Activated T-helper 2 cell treated with anti-CD3 and anti-CD28 coated beads, Interferon-gamma antibody, Interleukin-2, Interleukin-4, amounts not matched to agents 10 μg/mL and 5 μg/mL and 100 μg/mL, durations not matched to agents 14 hours and 24 hours and 36 hours (primary cell): Measurements from ENCODE around the gene NSRP1. TPM values are rescaled to one million over a fixed set of nuclear protein-coding genes. Genes with fewer than 3 reads are reported as not detected.
"Not testable (repeated sequence)": the region's sequence is repeated elsewhere in the genome, so short reads cannot be mapped to it uniquely, and the experiment has no call there.

Experiments used
- DNase-seq: peaks from one replicate; pipeline ENCODE4 v3.0.0; 2021; ENCODE audit warnings: low spot score
- H3K27ac Mint-ChIP-seq: one replicate; pipeline ENCODE4 v1.8.0; 2021; ENCODE audit warnings: mixed read lengths
- H3K27me3 Mint-ChIP-seq: one replicate; pipeline ENCODE4 v1.8.0; 2021; ENCODE audit warnings: low read depth, mixed read lengths
- H3K36me3 Mint-ChIP-seq: one replicate; pipeline ENCODE4 v1.8.0; 2021; ENCODE audit warnings: low read depth, mixed read lengths
- H3K4me1 Mint-ChIP-seq: one replicate; pipeline ENCODE4 v1.8.0; 2021; ENCODE audit warnings: low read depth, mixed read lengths
- H3K4me3 Mint-ChIP-seq: one replicate; pipeline ENCODE4 v1.8.0; 2021; ENCODE audit warnings: low read depth, mild to moderate bottlenecking, moderate library complexity, mixed read lengths
- H3K9me3 Mint-ChIP-seq: one replicate; pipeline ENCODE4 v1.8.0; 2021; ENCODE audit warnings: mixed read lengths
- intact Hi-C: fragments of 100-400 bp; cut with micrococcal nuclease; formaldehyde crosslinking; loops from one replicate; pipeline ENCODE4 v1.15.1; 2023
- total RNA-seq: library from RNA; stranded (reverse); gene quantifications from 2 replicates; pipeline ENCODE4 v1.2.3, GENCODE V29; 2022

Gene NSRP1
- total RNA-seq, 1 donor from 2014 or later, result 27.4 TPM

GRCh38 chr17:30219833-30220232 is 103.2 kb downstream of the NSRP1 start:
- no peaks in the 10 kb centered on the region for H3K9me3 Mint-ChIP-seq
- H3K27me3 Mint-ChIP-seq, result peaks cover 2% of the 10 kb centered on the region
- no peak overlapping the region for H3K4me3 Mint-ChIP-seq
- no peak overlapping the region for H3K27ac Mint-ChIP-seq
- no peaks in the 10 kb centered on the region for H3K4me1 Mint-ChIP-seq
- H3K36me3 Mint-ChIP-seq, result no peaks in the 10 kb centered on the region
- no peak for DNase-seq
- intact Hi-C loops, result no loop called here

DNA sequence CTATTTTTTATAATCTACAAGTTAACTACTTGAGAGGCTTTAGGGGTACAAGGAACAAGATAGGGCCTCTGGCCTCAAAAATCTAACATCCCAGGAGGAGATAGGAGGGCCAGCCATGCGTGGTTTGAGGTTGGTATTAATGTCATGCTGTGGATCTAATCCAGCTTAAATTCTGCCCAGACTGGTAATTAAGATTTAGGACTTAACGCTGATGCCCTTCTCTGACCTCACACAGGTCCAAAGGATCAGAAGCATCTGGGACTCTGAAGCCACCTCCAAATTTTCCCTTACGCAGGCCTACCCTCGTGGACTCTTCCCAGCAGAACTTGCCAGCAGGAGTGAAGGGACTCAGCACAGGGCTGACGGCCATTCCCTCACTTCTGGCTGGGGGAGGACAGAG is 103.8 kb downstream of the NSRP1 start:
- DNase-seq, result no peak
- Mint-ChIP-seq H3K36me3 (no peaks in the 10 kb centered on the region), H3K9me3 (no peaks in the 10 kb centered on the region), H3K4me3 (no peak overlapping the region), H3K4me1 (no peaks in the 10 kb centered on the region), H3K27me3 (peaks cover 2% of the 10 kb centered on the region), H3K27ac (no peak overlapping the region)
- intact Hi-C loops, result no loop called here

GRCh38 chr17:30221346-30221745 is 104.7 kb downstream of the NSRP1 start:
- no peaks in the 10 kb centered on the region for H3K9me3 Mint-ChIP-seq
- no peaks in the 10 kb centered on the region for H3K4me1 Mint-ChIP-seq
- H3K27me3 Mint-ChIP-seq, result peaks cover 7% of the 10 kb centered on the region
- no peaks in the 10 kb centered on the region for H3K36me3 Mint-ChIP-seq
- intact Hi-C loops, result no loop called here
- no peak overlapping the region for H3K4me3 Mint-ChIP-seq
- no peak overlapping the region for H3K27ac Mint-ChIP-seq
- DNase-seq, result no peak

DNA sequence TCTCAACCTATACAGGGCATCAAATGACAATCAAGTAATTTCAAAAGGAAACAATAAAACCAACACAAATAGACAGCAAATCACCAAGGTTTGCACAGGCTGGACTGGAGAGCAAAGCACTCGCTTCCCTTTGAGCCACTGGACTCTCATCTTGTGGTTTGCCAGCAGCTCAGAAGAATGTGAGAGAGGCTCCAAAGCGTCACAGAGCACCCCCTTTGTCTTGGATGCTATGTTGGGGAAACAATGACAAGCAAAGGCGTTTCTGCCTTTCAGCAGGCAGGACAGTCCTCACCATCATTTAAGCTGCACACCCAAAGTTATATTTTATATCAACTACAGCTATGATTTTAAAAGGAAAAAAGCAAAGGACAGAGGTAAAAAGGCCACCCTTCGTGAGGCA is 105.6 kb downstream of the NSRP1 start:
- no peak overlapping the region for H3K4me3 Mint-ChIP-seq
- intact Hi-C loops, result no loop called here
- H3K36me3 Mint-ChIP-seq, result no peaks in the 10 kb centered on the region
- H3K9me3 Mint-ChIP-seq, result no peaks in the 10 kb centered on the region
- no peaks in the 10 kb centered on the region for H3K4me1 Mint-ChIP-seq
- peaks cover 7% of the 10 kb centered on the region for H3K27me3 Mint-ChIP-seq
- H3K27ac Mint-ChIP-seq, result no peak overlapping the region
- no peak for DNase-seq

DNA sequence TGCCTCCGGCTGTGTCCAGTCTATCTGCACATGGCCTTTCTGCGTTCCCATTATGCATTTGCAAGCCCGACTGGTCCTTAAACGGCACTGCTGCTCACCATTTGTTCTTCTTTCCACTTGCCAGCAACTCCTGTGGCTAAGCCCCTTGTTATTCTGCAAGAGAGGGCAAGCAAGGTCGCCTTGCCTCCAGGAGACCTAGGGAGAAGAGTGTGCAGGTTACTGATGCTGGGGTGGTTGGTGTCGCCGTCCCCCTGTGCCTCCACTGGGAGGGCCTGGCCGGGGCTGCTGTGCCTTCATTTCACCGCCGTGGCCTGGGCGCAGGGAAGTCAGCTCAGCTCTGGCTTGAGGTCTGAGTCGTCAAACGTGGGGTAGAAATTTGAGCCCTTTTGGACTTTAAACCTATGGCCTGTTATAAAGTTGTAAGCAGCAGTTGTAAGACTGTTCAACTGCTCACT is 106.1 kb downstream of the NSRP1 start:
- Mint-ChIP-seq H3K9me3 (no peaks in the 10 kb centered on the region), H3K4me3 (no peak overlapping the region), H3K4me1 (no peaks in the 10 kb centered on the region), H3K27me3 (peaks cover 7% of the 10 kb centered on the region), H3K36me3 (no peaks in the 10 kb centered on the region), H3K27ac (no peak overlapping the region)
- intact Hi-C loops, result no loop called here
- no peak for DNase-seq

DNA sequence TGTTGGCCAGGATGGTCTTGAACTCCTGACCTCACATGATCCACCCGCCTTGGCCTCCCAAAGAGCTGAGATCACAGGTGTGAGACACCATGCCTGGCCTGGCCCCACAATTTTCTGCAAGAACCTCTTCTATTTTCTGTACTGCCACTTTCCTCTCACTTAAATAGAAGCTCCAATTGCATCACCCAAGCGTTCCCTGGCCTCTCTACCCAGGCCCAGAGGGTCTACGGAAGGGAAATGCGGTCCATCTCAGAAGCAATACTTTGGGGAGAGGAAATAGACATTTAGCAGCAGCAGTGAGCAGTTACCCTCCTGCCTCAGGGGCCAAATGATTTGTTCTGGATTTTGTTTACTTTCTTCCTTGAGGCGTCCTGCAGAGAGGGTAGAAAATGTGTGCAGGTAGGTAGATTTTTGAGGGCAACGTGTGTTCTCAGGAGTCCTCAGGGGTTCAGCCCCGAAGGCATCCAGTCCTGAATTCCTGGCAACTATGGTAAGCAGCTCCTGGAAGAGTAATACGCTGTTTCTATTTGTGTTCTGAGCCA is 107.9 kb downstream of the NSRP1 start:
- Mint-ChIP-seq H3K36me3 (no peaks in the 10 kb centered on the region), H3K9me3 (no peaks in the 10 kb centered on the region), H3K27ac (no peak overlapping the region), H3K27me3 (peaks cover 15% of the 10 kb centered on the region), H3K4me1 (no peaks in the 10 kb centered on the region), H3K4me3 (no peak overlapping the region)
- intact Hi-C loops, result no loop called here
- DNase-seq, result no peak

- no peak for DNase-seq
- H3K4me3 Mint-ChIP-seq, result no peak overlapping the region
- H3K4me1 Mint-ChIP-seq, result no peaks in the 10 kb centered on the region
- no peaks in the 10 kb centered on the region for H3K9me3 Mint-ChIP-seq
- peaks cover 17% of the 10 kb centered on the region for H3K27me3 Mint-ChIP-seq
- no peaks in the 10 kb centered on the region for H3K36me3 Mint-ChIP-seq
- intact Hi-C loops, result no loop called here
- no peak overlapping the region for H3K27ac Mint-ChIP-seq
Observed at GRCh38 chr17:30225112-30225511, 108.5 kb downstream of the NSRP1 start.

- intact Hi-C loops, result no loop called here
- H3K36me3 Mint-ChIP-seq, result no peaks in the 10 kb centered on the region
- no peak for DNase-seq
- H3K4me1 Mint-ChIP-seq, result no peaks in the 10 kb centered on the region
- H3K27ac Mint-ChIP-seq, result no peak overlapping the region
- H3K9me3 Mint-ChIP-seq, result no peaks in the 10 kb centered on the region
- H3K27me3 Mint-ChIP-seq, result peaks cover 26% of the 10 kb centered on the region
- H3K4me3 Mint-ChIP-seq, result no peak overlapping the region
Observed at GRCh38 chr17:30225919-30226553, 109.4 kb downstream of the NSRP1 start.

DNA sequence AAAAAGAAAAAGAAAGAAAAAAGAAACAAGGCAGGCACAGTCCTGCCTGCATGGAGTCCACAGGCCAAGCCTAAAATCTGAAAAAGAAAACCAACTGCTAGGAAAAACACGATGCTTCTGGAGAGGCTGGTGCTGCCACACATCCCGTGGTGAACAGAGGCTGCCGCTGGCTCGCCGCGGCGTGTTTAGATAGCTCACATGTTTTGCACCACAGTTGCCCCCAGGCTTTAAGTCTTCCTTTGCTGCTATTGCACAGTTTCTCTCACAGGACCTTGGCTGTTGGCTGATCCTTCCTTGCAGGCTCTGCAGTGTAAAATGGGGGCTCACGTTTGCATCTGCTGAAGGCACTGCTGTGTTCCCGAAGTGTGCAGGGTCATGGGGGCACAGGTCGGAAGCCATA is 110.3 kb downstream of the NSRP1 start:
- DNase-seq, result no peak
- no peaks in the 10 kb centered on the region for H3K9me3 Mint-ChIP-seq
- H3K27me3 Mint-ChIP-seq, result peaks cover 28% of the 10 kb centered on the region
- intact Hi-C loops, result no loop called here
- H3K27ac Mint-ChIP-seq, result no peak overlapping the region
- no peaks in the 10 kb centered on the region for H3K4me1 Mint-ChIP-seq
- H3K4me3 Mint-ChIP-seq, result no peak overlapping the region
- no peaks in the 10 kb centered on the region for H3K36me3 Mint-ChIP-seq

DNA sequence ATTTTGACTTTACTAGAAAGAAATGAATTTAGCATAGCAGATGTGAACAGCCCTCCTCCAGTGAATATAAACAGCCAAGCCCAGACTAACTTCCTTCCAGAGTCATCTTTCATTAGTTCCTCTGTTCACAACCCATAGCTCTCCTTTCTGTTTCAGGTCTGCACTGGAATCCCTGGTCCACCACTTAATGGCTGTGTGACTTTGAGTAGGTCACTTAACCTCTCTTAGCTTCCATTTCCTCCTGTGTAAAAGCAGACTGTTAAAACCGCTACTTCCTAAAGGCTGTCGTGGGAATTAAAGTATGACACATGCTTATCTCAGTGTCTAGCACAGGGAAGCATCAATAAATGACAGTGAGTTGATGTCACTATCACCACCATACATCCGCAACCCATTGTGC is 111.4 kb downstream of the NSRP1 start:
- no peak for DNase-seq
- H3K9me3 Mint-ChIP-seq, result no peaks in the 10 kb centered on the region
- peaks cover 37% of the 10 kb centered on the region for H3K27me3 Mint-ChIP-seq
- intact Hi-C loops, result no loop called here
- no peak overlapping the region for H3K27ac Mint-ChIP-seq
- no peak overlapping the region for H3K4me3 Mint-ChIP-seq
- H3K4me1 Mint-ChIP-seq, result no peaks in the 10 kb centered on the region
- H3K36me3 Mint-ChIP-seq, result no peaks in the 10 kb centered on the region

- Mint-ChIP-seq H3K27me3 (peaks cover 45% of the 10 kb centered on the region), H3K36me3 (no peaks in the 10 kb centered on the region), H3K27ac (no peak overlapping the region), H3K4me1 (no peaks in the 10 kb centered on the region), H3K9me3 (no peaks in the 10 kb centered on the region), H3K4me3 (no peak overlapping the region)
- no peak for DNase-seq
- intact Hi-C loops, result no loop called here
Observed at GRCh38 chr17:30229012-30229411, 112.4 kb downstream of the NSRP1 start.

GRCh38 chr17:30230009-30230408 is 113.4 kb downstream of the NSRP1 start:
- H3K36me3 Mint-ChIP-seq, DNase-seq, intact Hi-C loops, H3K4me1 Mint-ChIP-seq, H3K27ac Mint-ChIP-seq, H3K4me3 Mint-ChIP-seq, H3K9me3 Mint-ChIP-seq: not testable (repeated sequence)
- H3K27me3 Mint-ChIP-seq, result peaks cover 53% of the 10 kb centered on the region

- H3K27me3 Mint-ChIP-seq, result peaks cover 55% of the 10 kb centered on the region
- H3K4me3 Mint-ChIP-seq, result no peak overlapping the region
- DNase-seq, result no peak
- no peaks in the 10 kb centered on the region for H3K9me3 Mint-ChIP-seq
- H3K36me3 Mint-ChIP-seq, result no peaks in the 10 kb centered on the region
- H3K27ac Mint-ChIP-seq, result no peak overlapping the region
- intact Hi-C loops, result no loop called here
- peaks cover 6% of the 10 kb centered on the region for H3K4me1 Mint-ChIP-seq
Observed at GRCh38 chr17:30230596-30231125, 114.0 kb downstream of the NSRP1 start.
